Measurements from ENCODE around the gene AGFG2. TPM values are rescaled to one million over a fixed set of nuclear protein-coding genes. Genes with fewer than 3 reads are reported as not detected.

AGFG2 gene
- total RNA-seq, 1 donor from 2014 or later: 6.2 TPM

DNA sequence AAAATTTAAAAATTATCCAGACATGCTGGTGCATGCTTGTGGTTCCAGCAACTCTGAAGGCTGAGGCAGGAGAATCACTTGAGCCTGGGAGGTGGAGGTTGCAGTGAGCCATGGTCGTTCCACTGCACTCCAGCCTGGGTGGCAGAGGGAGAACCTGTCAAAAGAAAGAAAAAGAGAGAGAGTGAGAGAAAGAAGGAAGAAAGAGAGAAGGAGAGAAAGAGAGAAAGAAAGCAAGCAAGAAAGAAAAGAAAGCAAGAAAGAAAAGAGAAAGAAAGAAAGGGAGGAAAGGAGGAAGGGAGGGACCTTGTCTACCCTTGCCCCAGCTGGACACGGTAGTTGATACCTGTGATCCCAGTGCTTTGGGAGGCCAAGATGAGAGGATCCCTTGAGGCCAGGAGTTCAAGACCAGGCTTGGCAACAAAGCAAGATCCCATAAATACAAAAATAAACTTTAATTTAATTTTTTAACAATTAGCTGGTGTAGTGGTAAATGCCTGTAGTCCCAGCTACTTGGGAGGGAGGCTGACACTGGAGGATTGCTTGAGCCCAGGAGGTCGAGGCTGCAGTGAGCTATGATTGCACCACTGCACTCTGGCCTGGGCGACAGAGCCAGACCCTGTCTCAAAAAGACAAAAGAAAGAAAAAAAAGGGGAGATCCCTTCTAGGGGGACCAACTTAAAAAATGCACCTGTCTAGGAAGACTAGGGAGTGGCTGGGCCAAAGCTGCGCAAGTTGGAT is 46.1 kb upstream of the AGFG2 start:
- Histone ChIP-seq H2AFZ (ENCODE audit: low read depth, low read length) (peak overlapping the region; percentile 71), H3K4me3 (ENCODE audit: insufficient read depth, low read depth, low read length) (no peak overlapping the region), H3K9ac (ENCODE audit: low read length) (peak overlapping the region; percentile 23), H3K36me3 (ENCODE audit: insufficient read depth, low read length) (no peaks in the 10 kb centered on the region), H3K79me2 (ENCODE audit: insufficient read depth, low read length) (no peaks in the 10 kb centered on the region), H4K20me1 (ENCODE audit: insufficient read depth, low read length) (no peaks in the 10 kb centered on the region), H3K27me3 (ENCODE audit: insufficient read depth, low read length) (peaks cover 5% of the 10 kb centered on the region), H3K4me1 (ENCODE audit: insufficient read depth, low read length) (no peaks in the 10 kb centered on the region), H3K9me3 (ENCODE audit: insufficient read depth, low read depth, low read length) (no peaks in the 10 kb centered on the region), H3K4me2 (ENCODE audit: low read length) (peak overlapping the region; percentile 75), H3K27ac (ENCODE audit: low read depth, low read length) (no peak overlapping the region)
- Mint-ChIP-seq H3K27ac (ENCODE audit: unreplicated experiment) (no peak overlapping the region), H3K4me1 (ENCODE audit: low read depth, unreplicated experiment) (no peaks in the 10 kb centered on the region), H3K27me3 (ENCODE audit: low read depth, unreplicated experiment) (peaks cover 16% of the 10 kb centered on the region), H3K36me3 (ENCODE audit: low read depth, unreplicated experiment) (peaks cover 10% of the 10 kb centered on the region), H3K4me3 (ENCODE audit: unreplicated experiment) (peak overlapping the region; percentile 57), H3K9me3 (ENCODE audit: unreplicated experiment) (no peaks in the 10 kb centered on the region)
- TF ChIP-seq EZH2 (IDR thresholded peaks at IDR 0.05; ENCODE audit: insufficient read depth, low read length): no peak
- TF ChIP-seq, protein P1, sequence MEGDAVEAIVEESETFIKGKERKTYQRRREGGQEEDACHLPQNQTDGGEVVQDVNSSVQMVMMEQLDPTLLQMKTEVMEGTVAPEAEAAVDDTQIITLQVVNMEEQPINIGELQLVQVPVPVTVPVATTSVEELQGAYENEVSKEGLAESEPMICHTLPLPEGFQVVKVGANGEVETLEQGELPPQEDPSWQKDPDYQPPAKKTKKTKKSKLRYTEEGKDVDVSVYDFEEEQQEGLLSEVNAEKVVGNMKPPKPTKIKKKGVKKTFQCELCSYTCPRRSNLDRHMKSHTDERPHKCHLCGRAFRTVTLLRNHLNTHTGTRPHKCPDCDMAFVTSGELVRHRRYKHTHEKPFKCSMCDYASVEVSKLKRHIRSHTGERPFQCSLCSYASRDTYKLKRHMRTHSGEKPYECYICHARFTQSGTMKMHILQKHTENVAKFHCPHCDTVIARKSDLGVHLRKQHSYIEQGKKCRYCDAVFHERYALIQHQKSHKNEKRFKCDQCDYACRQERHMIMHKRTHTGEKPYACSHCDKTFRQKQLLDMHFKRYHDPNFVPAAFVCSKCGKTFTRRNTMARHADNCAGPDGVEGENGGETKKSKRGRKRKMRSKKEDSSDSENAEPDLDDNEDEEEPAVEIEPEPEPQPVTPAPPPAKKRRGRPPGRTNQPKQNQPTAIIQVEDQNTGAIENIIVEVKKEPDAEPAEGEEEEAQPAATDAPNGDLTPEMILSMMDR (IDR thresholded peaks at IDR 0.05; ENCODE audit: insufficient read depth, low read depth, low read length): no peak
- no peak for DNase-seq (ENCODE audit: low read depth)
- FAIRE-seq: no peak

DNA sequence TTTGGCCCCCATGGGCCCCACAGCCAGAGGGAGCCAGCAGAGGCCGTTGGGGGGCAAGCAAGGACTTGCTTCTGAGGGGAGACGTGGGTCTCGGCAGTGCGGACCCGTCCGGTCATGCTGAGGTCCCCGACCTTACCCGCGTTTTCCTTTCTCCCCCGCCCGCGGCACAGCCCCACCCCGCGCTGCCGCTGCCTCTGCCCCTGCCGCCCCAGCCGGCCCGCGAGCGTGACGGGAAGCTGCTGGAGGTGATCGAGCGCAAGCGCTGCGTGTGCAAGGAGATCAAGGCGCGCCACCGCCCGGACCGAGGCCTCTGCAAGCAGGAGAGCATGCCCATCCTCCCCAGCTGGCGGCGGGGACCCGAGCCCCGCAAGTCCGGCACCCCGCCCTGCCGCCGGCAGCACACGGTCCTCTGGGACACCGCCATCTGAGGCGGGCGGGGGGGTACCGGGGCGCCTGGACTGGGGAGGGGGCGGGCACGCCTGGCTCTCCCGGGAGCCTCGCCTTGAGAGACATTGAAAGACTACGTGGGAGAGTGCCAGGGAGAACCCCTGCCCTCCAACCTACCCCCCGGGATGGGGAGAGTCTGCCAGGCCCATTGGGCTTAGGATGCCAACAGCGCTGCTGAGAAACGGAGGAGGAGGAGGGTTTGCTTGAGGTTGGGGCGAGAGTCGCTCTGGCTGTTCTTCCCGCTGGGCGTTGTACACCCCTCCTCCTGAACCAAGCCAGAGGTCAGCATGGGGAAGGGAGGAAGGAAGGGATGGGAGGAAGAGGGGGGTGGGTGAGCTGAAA is 45.3 kb upstream of the AGFG2 start:
- TF ChIP-seq, protein P1 (IDR thresholded peaks at IDR 0.05; ENCODE audit: insufficient read depth, low read depth, low read length): no peak
- TF ChIP-seq EZH2 (IDR thresholded peaks at IDR 0.05; ENCODE audit: insufficient read depth, low read length): no peak
- Histone ChIP-seq H4K20me1 (ENCODE audit: insufficient read depth, low read length) (no peaks in the 10 kb centered on the region), H3K27me3 (ENCODE audit: insufficient read depth, low read length) (peaks cover 5% of the 10 kb centered on the region), H2AFZ (ENCODE audit: low read depth, low read length) (peak overlapping the region; percentile 71), H3K36me3 (ENCODE audit: insufficient read depth, low read length) (no peaks in the 10 kb centered on the region), H3K79me2 (ENCODE audit: insufficient read depth, low read length) (no peaks in the 10 kb centered on the region), H3K9me3 (ENCODE audit: insufficient read depth, low read depth, low read length) (no peaks in the 10 kb centered on the region), H3K4me3 (ENCODE audit: insufficient read depth, low read depth, low read length) (no peak overlapping the region), H3K4me2 (ENCODE audit: low read length) (peak overlapping the region; percentile 75), H3K9ac (ENCODE audit: low read length) (peak overlapping the region; percentile 23), H3K27ac (ENCODE audit: low read depth, low read length) (no peak overlapping the region), H3K4me1 (ENCODE audit: insufficient read depth, low read length) (no peaks in the 10 kb centered on the region)
- Mint-ChIP-seq H3K9me3 (ENCODE audit: unreplicated experiment) (no peaks in the 10 kb centered on the region), H3K4me3 (ENCODE audit: unreplicated experiment) (peak overlapping the region; percentile 8), H3K27me3 (ENCODE audit: low read depth, unreplicated experiment) (peaks cover 16% of the 10 kb centered on the region), H3K36me3 (ENCODE audit: low read depth, unreplicated experiment) (peaks cover 8% of the 10 kb centered on the region), H3K4me1 (ENCODE audit: low read depth, unreplicated experiment) (no peaks in the 10 kb centered on the region), H3K27ac (ENCODE audit: unreplicated experiment) (no peak overlapping the region)
- DNase-seq (ENCODE audit: low read depth): no peak
- no peak for FAIRE-seq
